ENCODE measurements around the gene DCUN1D2. TPM values are rescaled to one million over a fixed set of nuclear protein-coding genes. Genes with fewer than 3 reads are reported as not detected.

Gene DCUN1D2
- total and polyA plus RNA-seq, 8 donors: 4.8 to 18.3 (median 8.3) TPM

GRCh38 chr13:113495494-113496210 is 5.1 kb upstream of the DCUN1D2 start:
- no peak for FAIRE-seq
- no peak for TF ChIP-seq CTCF (IDR thresholded peaks at IDR 0.05)
- peak overlapping the region in 1 of 4 donors; percentile 34 for H3K4me3 ChIP-seq
- peaks cover 11 to 41% (median 20%) of the 10 kb centered on the region in 3 donors for H3K4me1 ChIP-seq
- DNase-seq: no peak
- ATAC-seq: no peak
- H3K36me3 ChIP-seq: peaks cover 0 to 40% (median 2%) of the 10 kb centered on the region in 3 donors
- H3K27ac ChIP-seq: peak overlapping the region in 1 of 4 donors; percentile 33
- WGBS, 2 donors: 28 to 65% methylated on average over 26 of the region's 26 CpGs
- intact Hi-C loops (cut with DNase I): no loop called here
- H3K27me3 ChIP-seq: no peaks in the 10 kb centered on the region
- no peaks in the 10 kb centered on the region for H3K9me3 ChIP-seq

- H3K27ac ChIP-seq: peak overlapping the region; percentile 40 to 83 (median 54)
- H3K9me3 ChIP-seq: no peaks in the 10 kb centered on the region
- TF ChIP-seq CTCF (IDR thresholded peaks at IDR 0.05): no peak
- H3K27me3 ChIP-seq: no peaks in the 10 kb centered on the region
- peak; percentile 88 for FAIRE-seq
- WGBS, 2 donors: 16 to 28% methylated on average over 5 of the region's 5 CpGs
- intact Hi-C loops (cut with DNase I): no loop called here
- H3K4me3 ChIP-seq: peak overlapping the region in 2 of 4 donors; percentile 18 to 33
- ATAC-seq: peak; percentile 29 to 62 (median 42)
- no peak for DNase-seq
- H3K36me3 ChIP-seq: peaks cover 0 to 18% (median 0%) of the 10 kb centered on the region in 3 donors
- peaks cover 14 to 47% (median 25%) of the 10 kb centered on the region in 3 donors for H3K4me1 ChIP-seq
Measured at GRCh38 chr13:113493315-113493951, 2.9 kb upstream of the DCUN1D2 start.

- Histone ChIP-seq H3K27me3 (no peaks in the 10 kb centered on the region), H3K36me3 (peaks cover 0 to 9% (median 0%) of the 10 kb centered on the region in 3 donors), H3K4me1 (peaks cover 14 to 47% (median 25%) of the 10 kb centered on the region in 3 donors), H3K9me3 (no peaks in the 10 kb centered on the region), H3K27ac (peak overlapping the region in 1 of 4 donors; percentile 86), H3K4me3 (peak overlapping the region; percentile 78 to 92 (median 84))
- no peak for ATAC-seq
- intact Hi-C loops (cut with DNase I): no loop called here
- FAIRE-seq: no peak
- 68 to 77% methylated on average over 9 of the region's 9 CpGs for WGBS, 2 donors
- no peak for DNase-seq
- no peak for TF ChIP-seq CTCF (IDR thresholded peaks at IDR 0.05)
Measured at GRCh38 chr13:113491982-113492381, 1.5 kb upstream of the DCUN1D2 start.

- FAIRE-seq (no peak), ATAC-seq (peak in 3 of 4 donors; percentile 6 to 33 (median 8)), DNase-seq (peak in 4 of 6 donors; percentile 22 to 49 (median 43))
- H3K9me3 ChIP-seq: no peaks in the 10 kb centered on the region
- peak overlapping the region; percentile 64 to 86 (median 75) for H3K27ac ChIP-seq
- no peak for TF ChIP-seq CTCF (IDR thresholded peaks at IDR 0.05)
- H3K4me1 ChIP-seq: peaks cover 14 to 47% (median 25%) of the 10 kb centered on the region in 3 donors
- 1 to 2% methylated on average over 22 of the region's 22 CpGs for WGBS, 2 donors
- intact Hi-C loops (cut with DNase I): no loop called here
- H3K4me3 ChIP-seq: peak overlapping the region; percentile 78 to 92 (median 84)
- H3K27me3 ChIP-seq: no peaks in the 10 kb centered on the region
- H3K36me3 ChIP-seq: peaks cover 0 to 6% (median 0%) of the 10 kb centered on the region in 3 donors
Measured at GRCh38 chr13:113491418-113491883, 940 bp upstream of the DCUN1D2 start.

Measured in pancreas (tissue), 10 donors.